Measurements from ENCODE around the gene ZSCAN20.

Gene ZSCAN20

DNA sequence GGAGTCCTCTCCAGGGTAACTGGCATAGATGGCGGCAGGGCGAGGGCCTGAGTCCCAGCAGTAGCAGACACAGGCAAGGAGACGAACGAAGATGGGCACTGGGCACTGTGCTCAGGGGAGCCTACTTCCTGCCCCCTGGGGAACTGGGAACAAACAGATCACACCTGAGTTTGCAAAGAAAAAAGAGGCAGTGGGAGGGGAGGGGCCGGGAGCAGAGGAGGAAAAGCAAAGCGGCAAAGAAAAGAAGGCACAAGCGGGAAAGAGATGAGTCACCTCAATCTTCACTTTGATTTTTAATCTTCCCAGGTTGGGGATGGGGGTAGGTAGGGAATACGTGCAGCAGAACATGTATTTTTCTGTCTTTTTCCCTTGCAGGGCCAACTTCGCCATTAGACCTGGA, 44.0 kb downstream of the ZSCAN20 start:
- peak; percentile 15 for DNase-seq (ENCODE audit: low spot score)
- ChIA-PET CTCF (no interaction called here), POLR2A (ENCODE audit: low non-redundant PET) (no interaction called here)
- TF ChIP-seq, protein P1, sequence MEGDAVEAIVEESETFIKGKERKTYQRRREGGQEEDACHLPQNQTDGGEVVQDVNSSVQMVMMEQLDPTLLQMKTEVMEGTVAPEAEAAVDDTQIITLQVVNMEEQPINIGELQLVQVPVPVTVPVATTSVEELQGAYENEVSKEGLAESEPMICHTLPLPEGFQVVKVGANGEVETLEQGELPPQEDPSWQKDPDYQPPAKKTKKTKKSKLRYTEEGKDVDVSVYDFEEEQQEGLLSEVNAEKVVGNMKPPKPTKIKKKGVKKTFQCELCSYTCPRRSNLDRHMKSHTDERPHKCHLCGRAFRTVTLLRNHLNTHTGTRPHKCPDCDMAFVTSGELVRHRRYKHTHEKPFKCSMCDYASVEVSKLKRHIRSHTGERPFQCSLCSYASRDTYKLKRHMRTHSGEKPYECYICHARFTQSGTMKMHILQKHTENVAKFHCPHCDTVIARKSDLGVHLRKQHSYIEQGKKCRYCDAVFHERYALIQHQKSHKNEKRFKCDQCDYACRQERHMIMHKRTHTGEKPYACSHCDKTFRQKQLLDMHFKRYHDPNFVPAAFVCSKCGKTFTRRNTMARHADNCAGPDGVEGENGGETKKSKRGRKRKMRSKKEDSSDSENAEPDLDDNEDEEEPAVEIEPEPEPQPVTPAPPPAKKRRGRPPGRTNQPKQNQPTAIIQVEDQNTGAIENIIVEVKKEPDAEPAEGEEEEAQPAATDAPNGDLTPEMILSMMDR (conservative IDR thresholded peaks at IDR 0.05; ENCODE audit: low read depth) = no peak
- no peak overlapping the region for H3K27ac ChIP-seq

DNA sequence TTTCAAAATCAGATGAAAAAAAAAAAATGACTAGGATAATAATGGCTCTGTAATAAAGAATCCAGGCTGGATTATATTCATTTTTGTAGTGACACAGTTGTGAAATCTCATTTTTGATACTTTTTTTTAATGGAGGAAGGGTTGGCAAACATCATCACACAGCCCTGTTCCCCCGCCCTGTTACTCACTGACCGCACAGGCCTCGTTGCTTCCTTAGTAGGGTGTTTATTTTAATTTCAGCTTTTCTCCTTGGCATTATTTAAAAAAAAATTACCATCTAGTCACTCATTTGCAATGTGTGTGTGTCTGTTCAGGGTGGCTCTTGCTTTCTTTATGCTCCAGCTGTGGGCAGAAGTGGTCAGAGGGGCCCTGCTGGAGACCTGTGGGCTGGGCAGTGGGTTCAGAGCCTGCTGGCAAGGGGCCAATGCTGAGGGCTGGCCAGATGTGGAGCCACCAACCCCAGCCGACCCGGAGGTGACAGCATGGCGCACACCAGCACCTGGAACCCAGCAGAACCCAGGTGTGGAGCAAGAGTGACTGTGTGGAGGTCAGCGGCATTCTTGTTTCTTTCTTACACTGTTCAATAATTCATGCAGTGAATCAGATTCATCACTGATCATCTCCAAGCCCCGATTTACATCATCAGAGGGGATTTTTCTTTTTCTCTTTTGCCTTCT, 44.6 kb downstream of the ZSCAN20 start:
- TF ChIP-seq, protein P1 (conservative IDR thresholded peaks at IDR 0.05; ENCODE audit: low read depth) = no peak
- POLR2A ChIA-PET (ENCODE audit: low non-redundant PET) = no interaction called here
- CTCF ChIA-PET = no interaction called here

DNA sequence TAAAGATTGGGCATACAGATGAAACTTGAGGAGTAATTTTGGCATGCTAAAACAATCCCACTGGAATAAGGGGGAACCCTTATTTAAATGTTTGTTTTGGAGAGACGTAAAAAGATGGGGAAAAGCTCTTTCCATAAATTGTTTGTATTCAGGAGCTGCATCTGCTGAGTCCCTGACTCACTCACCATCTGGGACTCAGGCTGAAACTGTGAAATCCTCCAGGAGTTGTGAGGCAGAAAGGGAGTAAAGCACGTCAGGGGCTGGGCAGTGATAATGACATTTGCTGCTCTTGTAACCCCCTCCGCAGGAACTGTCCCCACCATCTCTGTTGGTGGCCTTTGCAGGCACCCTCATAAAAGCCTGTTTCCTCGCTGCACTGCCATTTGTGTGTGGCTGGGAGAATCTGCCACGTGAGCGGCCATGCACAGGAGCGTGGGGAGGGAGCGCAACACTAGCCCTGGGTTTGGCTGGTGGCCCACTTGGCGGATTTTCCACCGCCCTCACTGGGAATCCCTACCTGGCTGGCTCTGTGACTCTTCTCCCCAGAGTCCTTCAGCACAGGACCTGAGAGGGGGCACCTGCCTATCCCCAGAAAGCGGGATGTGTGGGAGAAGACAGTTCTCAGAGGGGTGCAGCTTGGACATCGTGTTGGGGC, 45.3 kb downstream of the ZSCAN20 start:
- POLR2A ChIA-PET (ENCODE audit: low non-redundant PET) = no interaction called here
- DNase-seq (ENCODE audit: low spot score) = no peak
- no peak overlapping the region for H3K27ac ChIP-seq
- CTCF ChIA-PET = interaction anchor here (0.6 kb wide), 1 partner anchor 18 kb away, joined by 3 read pairs; no protein-coding TSS in a partner anchor
- TF ChIP-seq, protein P1 (conservative IDR thresholded peaks at IDR 0.05; ENCODE audit: low read depth) = no peak

More for the DNA sequence above, 44.6 kb downstream of the ZSCAN20 start:
- no peak overlapping the region for H3K27ac ChIP-seq
- DNase-seq (ENCODE audit: low spot score) = no peak

DNA sequence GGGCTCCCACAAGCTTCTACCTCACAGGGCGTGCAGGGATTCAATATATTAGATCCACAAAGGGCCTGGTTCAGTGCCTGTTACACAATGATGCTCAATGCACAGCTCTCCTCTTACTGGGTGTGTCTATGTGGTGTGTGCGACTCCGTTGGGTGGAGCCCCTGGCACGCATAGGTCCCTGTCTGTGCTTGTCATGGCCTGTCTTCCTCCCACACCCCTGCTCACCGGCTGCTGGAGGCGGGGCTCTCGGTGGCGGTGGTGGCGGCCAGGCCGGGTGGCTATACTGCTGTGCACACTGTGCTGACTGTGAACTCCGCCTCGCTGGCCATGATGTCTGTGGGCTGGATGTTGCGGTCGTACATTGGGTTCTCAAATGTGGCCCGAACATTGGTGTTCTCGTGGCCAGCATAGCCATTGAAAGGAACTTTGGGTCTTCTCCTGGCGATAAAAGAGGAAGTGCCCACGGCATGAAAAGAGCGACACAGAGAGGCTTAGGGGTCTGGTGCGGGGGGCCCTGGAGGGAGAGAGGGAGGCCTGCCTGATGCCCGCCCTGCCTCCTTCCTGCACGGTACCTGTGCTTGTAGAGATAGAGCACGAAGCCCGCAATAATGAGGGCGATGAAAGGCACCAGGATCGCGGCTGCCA, 46.9 kb downstream of the ZSCAN20 start:
- CTCF ChIA-PET = no interaction called here
- DNase-seq (ENCODE audit: low spot score) = peak; percentile 15
- TF ChIP-seq, protein P1 (conservative IDR thresholded peaks at IDR 0.05; ENCODE audit: low read depth) = no peak
- no peak overlapping the region for H3K27ac ChIP-seq
- POLR2A ChIA-PET (ENCODE audit: low non-redundant PET) = no interaction called here

DNA sequence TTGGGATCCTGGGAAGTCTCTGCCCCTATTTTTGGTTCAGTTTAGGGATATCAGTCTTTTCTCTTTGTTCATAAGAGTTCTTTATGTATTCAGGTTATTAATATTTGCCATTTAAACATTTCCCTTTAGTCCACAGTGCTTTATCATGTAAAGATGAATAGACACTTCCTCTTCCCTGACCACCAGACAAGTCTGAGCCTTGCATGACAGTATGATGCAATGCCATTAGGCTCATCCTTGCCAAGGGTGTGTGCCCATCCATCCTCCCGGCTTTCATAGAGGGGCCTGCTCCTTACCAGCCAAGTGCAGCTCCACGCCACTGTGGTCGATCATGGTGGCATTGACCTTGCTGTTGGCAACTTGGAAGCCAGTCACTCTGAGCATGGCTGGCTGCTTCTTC, 52.1 kb downstream of the ZSCAN20 start:
- TF ChIP-seq, protein P1 (conservative IDR thresholded peaks at IDR 0.05; ENCODE audit: low read depth) = no peak
- ChIA-PET CTCF (no interaction called here), POLR2A (ENCODE audit: low non-redundant PET) (no interaction called here)
- DNase-seq (ENCODE audit: low spot score) = no peak
- no peak overlapping the region for H3K27ac ChIP-seq

DNA sequence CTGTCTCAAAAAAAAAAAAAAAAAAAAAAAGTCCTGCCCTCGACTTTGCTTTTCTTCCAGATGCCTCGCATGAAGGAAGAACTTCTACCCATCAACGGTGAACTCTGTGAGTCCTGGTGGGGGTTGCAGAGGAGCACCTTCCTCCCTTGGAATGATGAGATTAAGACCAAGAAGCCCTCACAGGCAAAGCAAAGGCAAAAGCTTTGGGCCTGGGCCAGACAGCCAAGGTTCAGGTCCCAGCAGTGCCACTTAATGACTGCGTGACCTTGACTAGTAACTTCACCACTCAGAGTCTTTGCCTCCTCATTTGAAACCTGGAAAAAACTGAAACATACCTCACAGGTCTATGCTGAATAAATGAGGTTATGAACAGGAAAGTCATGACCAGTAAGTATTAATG, 55.5 kb downstream of the ZSCAN20 start:
- no peak overlapping the region for H3K27ac ChIP-seq
- ChIA-PET POLR2A (ENCODE audit: low non-redundant PET) (no interaction called here), CTCF (no interaction called here)
- TF ChIP-seq, protein P1 (conservative IDR thresholded peaks at IDR 0.05; ENCODE audit: low read depth) = no peak
- DNase-seq (ENCODE audit: low spot score) = no peak
